HG03571 (cell line): ENCODE results near the gene KCNQ1.

ENCODE experiments used
- ATAC-seq: cut with Tn5 transposase; IDR thresholded peaks from one replicate; pipeline ENCODE4 v1.9.1; 2021; ENCODE audit not compliant: unreplicated experiment

Gene KCNQ1

DNA sequence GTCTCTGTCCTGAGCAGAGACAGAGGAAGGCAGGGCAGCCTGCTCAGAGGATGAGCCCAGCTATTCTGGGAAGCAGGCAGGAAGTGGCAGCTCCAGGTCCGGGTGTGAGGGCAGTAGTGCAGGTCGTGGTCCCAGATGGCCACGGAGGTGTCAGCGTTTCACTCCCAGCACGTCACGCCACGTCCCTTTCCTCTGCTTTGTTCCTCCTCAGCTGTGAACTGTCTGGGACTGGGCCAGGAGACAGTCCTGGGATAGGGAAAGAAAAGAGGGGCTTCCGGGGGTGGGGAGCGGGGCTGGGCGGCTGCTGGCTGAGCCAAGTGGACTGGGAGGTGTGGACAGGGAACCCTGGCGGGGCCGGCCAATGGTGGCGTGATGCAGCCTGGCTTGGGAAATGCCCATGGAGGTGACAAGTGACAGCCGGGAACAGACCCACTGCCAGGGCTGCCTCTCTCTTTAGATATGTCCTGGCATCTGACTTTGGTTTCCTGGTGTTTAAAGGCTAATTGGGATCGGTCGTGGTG is 64.7 kb downstream of the KCNQ1 start:
- no peak for ATAC-seq

DNA sequence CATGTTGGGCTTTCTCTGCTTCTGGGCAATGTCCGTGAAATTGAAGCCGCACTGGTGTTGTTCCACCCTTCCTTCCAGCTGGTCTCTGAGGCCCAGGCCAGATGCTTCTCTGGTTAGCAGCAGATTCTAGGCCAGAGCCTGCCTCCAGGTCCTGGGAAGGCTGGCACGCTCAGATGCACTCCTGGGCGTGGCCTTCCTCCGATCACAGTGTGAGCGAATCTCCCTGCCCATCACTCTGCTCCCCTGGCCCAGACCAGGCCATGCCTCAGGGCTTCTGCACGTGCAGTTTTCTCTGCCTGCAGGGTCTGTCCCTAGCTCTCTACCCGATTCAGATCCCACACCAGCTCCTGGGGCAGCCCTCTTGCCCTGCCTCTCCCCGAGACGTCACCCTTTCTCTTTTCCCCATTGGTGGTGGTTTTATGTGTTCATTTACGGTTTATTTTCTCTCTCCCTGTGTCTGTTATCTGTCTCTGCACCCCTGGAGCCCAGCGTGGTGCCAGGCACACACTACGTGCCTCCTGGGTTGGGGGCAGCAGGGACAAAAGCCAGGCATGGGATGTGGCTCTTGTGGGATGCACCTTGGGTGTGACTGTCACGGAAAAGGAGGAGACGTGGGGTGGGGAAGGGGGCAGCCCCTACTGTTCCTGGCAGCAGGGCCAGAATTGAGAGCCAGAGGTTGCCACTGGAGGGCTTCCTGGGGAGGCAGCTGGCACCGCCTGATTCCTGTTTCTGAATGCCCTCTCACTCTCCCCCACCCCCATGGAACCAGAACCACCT is 66.0 kb downstream of the KCNQ1 start:
- no peak for ATAC-seq

DNA sequence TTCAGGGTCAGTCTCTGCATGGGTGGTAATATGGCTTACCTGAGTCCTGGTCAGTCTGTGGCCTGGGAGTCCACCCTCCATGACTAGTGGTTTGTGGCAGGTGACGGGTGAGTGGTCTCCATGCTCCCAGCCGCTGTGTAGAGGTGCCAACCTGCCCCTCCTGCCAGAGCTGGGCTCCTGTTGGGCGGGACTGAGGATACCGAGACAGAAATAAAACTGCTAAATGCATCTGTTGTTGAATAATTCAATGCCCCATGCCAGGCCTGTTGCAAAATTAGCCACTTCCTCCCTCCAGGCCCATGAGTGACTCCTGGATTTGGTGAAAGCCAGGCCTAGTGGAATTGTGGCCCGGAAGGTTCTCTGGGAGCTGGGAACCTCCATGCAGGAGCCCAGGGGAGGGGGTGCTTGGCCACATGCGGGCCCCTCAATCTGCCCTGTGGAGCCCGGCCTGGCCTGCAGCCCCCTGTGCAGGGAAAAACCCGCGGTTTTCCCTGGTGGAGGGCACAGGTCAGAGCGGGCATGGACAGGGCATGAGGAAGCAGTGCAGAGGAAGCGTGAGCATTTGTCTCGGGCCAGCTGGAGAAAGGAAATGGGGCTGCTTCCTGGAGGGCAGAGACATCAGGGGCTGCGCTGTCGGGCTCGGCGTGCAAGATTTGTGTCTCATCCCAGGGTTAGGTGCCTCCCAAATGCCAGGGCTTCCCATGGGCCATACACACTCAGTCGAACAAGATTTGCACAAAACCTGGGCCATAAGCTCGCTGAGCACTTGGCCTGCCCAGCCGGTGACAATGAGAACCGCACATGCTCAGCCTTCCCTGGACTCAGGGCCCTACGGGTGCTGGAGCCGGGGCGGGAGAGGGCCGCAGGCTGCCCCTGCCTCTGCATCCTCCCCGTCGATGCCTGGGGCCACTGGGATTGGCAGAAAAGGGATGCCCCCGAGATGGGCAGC is 66.9 kb downstream of the KCNQ1 start:
- no peak for ATAC-seq

DNA sequence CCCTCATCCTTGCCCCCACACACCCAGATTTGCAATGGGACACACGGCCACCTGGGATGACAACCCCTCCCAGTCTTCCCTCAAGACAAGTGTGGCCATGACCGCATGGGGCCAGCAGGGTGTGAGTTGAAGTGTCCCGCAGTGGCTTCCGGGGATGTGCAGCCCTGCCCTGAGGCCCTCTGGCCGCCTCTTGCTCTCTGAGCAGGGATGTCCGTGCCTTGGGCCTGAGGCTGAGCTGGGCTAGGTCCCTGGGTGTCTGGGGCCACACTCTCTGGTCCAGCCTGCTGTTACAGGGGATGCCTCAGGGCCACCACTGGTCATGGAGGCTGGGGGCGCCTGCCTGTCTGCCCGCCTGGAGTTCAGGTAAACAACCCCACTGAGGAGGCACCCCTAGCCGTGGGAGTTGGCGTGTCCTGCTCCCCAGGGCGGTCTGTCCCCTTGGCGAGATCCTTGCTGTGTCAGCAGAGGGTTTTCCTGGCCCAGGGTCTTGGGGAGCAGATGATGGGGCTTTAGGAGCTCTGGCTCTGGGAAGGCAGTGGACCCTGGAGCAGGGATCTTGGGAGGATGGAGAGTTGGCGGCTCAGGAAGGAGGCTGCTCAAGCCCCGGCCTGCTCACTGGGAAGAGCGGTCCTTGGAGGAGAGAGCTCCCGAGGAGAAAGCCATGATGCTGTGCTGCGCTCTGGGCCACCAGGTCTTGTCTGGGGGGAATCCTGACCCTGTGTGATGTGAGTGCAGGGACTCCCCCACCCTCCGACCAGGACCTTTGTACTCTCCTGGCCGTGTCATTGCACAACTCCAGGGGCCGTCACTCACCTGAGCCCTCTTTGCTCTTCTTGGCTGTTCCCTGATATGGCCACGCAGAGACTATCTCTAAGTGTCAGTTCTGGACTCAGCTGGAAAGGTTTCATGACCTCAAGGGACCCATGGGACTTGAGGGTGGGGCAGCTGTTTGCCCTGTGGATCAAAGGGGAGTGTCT is 67.9 kb downstream of the KCNQ1 start:
- ATAC-seq = no peak

DNA sequence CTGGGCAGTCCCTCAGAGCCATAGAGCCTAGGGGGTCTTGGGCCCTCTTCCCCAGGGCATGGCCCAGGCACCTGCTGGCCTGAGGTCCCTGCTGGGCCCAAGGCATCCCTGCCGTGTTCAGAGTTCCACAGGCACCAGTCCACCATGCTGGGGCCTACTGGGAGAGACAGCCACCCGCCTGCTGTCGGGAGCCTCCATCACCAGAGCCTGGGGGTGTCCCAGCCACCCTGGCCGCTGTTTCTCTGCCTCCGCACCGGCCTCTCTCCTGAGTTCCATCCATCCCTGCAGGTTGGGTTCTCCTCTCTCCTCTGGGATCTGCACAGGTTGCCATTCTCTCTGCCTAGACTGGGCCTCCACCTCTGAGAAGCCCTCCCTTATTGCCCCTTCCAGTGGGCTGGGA is 68.6 kb downstream of the KCNQ1 start:
- ATAC-seq = no peak

DNA sequence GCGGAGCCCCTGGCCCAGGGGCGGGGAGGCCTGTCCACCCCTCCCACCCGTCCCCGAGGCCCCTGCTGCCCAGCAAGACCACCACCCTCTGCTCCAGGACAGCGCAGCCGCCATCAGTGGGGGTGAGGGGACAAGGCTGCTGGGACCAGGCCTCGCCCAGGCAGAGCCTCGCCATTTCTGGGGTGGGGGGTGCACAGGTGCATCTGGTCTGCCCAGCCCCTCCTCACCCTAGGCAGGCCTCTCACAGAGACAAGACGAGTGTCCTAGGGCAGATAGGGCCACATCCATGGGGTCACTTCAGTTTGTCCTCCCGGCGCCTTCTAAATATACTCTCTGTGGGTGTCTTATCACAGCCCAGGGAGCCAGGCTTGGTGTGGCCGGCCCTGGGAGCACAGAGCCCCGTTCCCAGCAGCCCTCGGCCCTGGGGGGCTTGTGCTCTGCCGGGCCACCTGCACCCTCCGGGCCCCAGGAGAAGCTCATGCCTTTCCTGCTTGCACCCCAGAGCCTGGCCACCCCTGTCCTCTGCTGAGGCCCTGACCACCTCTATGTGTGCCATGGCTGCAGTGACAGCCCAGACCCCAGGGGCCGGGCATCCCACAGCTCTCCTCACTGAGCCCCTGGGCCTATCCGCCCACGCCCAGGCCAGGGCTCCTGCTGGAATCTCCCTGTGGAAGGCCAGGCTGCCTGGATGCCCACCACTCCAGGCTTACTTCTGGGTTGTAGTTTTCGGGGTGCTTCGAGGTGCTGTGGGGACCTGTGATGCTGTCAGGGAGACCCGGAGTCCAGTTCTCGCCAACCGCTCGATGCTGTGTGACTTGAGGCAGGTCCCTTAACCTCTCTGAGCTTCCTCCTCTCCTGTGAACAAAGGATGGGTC is 70.8 kb downstream of the KCNQ1 start:
- no peak for ATAC-seq

DNA sequence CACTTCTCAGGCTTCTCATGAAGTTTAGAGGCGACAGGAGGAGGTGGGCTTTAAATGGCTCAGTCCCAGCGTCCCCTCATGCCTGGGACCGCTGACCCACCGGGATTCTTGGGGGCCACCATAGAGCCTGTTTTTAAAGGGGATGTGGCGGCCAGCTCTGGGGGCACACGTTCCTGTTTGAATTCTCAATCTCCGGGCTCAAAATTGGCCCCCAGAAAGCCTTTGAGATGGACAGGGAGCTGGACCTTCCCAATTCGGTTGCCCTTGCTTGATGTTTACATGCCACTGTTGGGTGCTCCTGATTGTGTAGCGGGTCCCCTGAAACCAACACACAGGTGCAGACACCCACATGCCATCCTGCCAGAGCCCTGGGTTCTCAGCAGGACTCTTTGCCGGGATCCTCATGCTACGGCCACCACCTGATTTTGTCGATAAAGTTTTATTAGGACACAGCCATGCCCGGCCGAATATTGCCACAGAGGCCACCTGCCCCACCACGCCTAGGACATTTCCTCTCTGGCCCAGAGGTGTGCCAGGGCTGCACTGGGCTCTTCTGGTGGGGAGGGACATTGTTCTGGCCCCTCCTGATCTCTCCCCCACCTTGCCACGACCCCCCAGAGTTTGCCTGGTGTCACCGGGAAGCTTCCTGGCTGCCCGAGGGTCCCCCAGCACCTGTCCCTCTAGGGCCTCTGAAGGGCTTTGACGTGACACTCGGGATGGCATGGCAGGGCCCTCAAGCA is 71.6 kb downstream of the KCNQ1 start:
- no peak for ATAC-seq

DNA sequence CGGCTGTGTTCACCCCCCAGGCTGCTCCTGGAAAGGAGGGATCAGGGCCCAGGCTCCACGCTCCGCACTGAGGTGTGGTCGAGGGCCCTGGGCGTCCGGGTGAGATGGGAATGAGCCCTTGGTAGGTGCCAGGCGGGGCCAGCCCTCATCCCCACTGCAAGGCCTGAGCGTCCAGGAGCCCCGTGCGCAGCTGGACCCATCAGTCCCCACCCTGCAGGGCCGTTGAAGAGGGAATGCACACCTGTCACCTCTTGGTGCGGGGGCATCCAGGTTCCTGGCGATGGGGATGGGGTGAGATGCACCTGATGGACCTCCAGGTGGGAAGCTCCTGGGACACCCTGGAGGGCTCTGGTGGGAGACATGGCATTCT is 72.2 kb downstream of the KCNQ1 start:
- ATAC-seq = no peak

DNA sequence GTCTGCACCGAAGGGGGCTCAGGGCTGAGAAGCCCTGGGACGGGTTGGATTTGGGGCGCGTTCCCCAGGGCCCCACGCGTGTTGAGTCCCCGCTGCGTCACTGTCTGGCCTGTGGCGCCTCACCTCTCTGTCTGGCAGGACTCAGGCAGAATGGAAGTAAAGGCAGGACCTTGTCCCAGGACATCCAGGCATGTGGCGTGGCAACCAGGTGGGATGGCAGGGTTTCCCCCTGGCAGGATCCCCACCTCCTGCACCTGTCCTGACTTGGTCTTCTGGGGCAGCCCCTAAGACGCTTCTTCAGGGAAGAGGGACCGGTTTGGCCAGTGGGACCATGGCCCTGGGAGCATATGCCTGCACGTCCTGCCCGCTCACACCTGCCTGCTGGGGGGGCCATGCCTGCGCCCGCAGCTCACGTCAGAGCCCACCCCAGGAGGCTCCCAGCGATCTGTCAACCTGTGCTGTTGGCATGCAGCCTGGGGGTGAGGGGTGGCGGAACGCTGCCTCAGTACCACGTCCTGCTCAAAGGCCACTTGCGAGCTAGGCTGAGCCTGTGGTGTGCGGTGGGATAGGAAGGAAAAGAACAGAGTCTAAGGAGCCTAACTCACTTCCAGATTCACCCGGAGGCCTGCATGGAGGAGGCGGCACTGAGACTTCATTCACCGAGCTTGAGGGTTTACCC is 72.7 kb downstream of the KCNQ1 start:
- no peak for ATAC-seq

DNA sequence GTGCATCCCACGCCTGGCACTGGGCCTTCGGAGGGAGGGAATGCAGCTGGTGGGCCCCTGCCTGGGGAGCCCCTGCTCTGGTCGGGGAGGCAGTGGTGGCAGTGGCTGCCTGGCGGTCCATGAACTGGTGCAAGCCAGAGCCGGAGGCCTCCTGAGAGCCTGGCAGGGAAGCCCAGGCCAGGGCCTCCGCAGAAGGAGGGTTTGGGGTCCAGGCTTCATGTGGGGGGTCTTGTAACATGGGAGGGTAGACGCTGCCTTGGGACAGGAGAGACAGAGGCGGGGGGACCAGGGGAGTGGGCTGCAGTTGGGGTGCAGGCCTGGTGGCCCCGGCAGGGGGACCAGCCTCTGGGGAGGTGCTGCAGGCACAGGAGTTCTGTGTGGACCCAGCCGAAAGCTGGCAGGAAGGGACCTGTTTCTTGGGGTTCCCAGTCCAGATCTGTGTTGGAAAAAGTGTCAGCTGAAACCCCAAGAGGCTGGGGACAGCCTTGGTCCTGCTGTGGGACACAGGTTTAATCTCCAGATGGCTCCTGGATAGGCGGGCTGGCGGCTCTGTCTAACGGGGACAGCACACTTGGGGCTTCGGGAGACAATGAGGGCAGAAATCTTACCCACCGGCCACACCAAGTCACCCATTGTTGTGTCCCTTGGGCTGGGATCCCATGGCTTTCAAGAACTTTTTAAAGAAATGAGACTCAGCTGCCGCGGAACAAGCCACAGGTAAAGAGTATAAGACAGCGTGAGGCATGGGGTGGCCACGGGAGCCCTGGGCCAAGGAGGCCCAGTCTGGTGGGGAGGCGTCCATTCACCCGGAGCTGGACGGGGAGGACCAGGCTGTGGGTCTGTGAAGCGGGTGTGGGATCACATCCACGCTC is 73.5 kb downstream of the KCNQ1 start:
- ATAC-seq = no peak

DNA sequence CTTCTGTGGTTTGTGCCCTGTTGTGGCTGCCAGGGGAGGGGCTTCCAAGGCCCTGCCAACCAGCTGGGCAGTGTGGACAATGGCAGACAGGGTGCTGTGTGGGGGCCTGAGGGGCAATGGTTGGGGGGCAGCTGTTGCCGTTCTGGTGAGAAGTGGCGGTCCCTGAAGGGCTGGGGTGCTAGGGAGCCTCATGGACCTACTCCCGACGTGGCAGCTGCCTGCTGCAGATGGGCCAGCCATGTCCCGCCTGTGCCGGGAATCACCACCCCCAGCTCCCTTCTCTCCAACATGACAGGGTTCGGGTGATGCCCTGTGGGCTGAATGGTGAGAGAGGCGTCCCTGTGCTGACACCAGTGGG is 74.2 kb downstream of the KCNQ1 start:
- ATAC-seq = no peak

DNA sequence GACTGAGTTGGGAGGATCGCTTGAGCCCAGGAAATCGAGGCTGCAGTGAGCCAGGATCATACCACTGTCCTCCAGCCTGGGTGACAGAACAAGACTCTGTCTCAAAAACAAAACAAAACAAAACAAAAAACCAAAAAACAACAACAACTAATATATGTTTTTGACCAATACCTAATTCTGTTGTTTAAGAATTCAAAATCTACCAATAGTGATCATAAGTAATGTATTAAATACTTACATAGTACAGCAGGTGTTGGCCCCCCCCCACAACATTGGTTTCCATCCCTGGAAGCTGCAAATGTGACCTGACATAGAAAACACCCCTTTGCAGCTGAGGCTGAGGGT is 74.7 kb downstream of the KCNQ1 start:
- no peak for ATAC-seq

DNA sequence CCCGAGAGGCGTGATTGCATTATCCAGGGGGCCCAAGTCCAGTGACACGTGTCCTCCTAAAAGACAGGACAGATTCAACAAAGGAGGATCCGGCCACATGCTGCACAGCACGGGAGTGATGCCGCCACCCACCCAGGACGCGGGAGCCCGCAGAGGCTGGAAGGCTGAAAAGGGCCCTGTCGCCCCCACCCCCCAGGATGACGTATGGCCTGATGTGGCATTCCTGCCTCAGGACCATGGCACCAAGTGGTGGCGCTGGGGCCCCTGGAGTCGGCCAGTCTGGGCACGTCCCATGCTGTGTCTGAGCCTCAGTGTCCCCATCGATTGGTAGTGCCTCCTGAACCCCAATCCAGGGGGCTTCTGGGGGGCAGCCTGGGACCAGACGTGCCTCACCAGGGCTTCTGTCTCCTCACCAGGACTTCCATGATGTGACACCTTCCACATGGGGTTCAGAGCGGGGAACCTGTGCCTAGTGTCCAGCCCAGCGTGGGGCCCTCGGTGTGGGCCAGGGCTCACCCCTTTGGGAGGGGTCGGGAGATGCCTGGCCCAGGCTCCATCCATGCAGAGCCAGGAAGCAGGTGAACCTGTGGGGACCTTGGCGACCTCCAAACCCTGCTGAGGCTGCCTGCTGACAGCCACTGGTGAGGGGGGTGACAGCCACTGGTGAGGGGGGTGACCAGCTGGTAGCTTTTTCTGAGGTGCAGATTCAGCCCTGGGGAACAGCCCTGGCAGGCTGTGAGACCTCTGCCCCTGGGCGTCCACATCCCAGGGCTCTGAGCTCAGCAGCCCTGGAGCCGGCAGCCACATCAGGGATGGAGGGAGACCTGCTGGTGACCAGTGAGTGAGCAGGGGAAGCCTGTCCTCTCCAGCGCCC is 75.3 kb downstream of the KCNQ1 start:
- no peak for ATAC-seq

DNA sequence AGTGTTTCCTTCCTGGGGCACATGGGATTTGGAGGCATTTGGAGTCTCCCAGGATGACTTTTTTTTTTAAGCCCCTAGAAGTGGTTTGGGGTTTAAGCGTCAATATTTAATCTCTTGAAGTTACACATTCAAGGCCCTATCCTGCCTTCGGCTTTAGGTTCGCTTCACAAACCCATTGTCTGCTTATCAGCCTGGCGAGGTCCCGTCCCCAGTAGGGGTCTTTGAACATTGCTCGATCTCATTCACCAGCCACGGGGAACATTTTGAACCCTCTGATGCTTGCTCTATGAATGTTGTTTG is 75.9 kb downstream of the KCNQ1 start:
- no peak for ATAC-seq

DNA sequence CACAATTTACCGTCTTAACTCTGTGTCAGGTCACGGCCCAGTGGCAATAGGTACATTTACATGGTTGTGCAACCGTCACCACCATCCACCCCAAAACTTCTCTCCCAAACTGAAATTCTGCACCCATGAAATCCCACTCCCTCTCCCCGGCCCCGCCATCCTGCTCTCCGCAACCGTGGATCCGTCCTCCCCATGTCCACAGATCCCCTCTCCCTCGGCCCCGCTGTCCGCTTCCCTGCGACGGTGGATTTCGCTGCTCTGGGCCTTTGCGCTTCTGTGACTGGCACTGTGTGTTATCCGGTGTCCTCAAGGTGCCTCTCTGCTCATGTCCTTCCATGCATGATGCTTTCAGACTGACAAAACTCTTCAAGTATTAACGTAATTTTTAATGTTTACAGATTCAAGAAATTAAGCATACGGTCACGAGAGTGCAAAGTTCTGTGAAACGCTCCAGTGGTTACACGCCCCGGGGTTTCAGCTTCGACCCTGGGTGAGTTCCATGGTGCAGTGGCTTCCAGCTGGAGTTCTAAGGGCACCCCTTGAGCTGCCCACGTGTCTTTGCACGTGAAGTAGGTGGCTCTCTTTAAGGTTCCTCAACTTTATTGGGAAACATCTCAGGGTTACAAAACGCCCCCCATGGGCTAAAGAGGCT is 76.4 kb downstream of the KCNQ1 start:
- ATAC-seq = no peak

DNA sequence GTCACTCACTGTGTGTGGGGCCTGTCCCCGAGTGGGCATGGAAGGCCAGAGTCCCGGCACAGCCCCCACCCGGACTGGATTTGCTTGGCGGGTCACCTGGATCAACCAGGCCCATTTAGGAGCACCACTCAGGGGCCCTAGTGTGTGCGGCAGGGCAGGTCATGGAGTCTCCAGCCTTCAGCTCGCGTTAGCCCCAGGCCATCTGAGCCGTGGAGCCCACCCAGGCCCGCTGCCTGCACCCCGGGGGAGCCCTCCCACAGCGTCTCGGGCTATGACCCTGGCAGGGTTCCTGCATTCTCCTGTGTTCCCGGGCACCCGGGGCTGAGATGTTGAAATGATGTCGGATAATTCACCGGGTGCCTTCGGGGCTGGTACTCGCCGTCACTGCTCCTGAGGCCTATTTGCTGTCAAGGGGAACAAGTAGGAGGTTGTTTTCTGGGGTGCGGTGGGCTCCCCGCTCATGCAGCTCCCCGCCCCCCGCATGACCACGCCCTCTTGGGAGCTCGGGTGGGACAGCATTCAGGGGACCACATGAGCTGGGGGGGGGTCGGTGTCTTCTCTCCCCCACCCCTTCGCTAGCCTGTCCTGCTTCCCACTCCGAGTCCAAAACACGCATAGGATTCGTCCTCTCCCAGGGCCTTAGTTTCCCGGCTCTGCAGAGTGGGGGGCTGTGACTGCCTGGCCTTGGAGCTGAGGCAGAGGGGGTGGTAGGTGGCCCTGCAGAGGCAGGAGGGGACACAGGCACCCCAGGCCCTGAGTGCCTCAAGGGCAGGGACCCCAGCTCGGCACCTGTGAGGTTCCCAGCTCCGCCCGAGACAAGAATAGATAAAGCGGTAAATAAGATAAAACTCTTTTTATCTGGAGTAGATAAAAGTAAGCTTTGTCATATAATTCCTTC is 77.2 kb downstream of the KCNQ1 start:
- no peak for ATAC-seq
